GM12878 (cell line): ENCODE data around the gene RAD51B. TPM values are rescaled to one million over a fixed set of nuclear protein-coding genes. Genes with fewer than 3 reads are reported as not detected.

Experiments
- ATF2 ChIP-seq: IDR thresholded peaks from 2 replicates; pipeline ENCODE4 v1.6.1; 2012; ENCODE audit warnings: low read length, inconsistent platforms
- CHD1 ChIP-seq: IDR thresholded peaks from 2 replicates; pipeline ENCODE4 v1.6.1; 2012; ENCODE audit warnings: low read depth, low read length, improper control_type of control experiment
- DPF2 ChIP-seq: fragments of 450-650 bp; IDR thresholded peaks from 2 replicates; pipeline ENCODE4 v1.6.1; 2017; ENCODE audit warnings: mild to moderate bottlenecking
- GABPA ChIP-seq: IDR thresholded peaks from 2 replicates; pipeline ENCODE4 v1.6.1; 2014; ENCODE audit warnings: antibody characterized with exemption, low read depth, mild to moderate bottlenecking, inconsistent platforms
- HCFC1 ChIP-seq: fragments of 150-350 bp; IDR thresholded peaks from 2 replicates; pipeline ENCODE4 v1.6.1; 2014; ENCODE audit warnings: low read length
- HDAC6 ChIP-seq: fragments of 200-600 bp; sonication (generic); IDR thresholded peaks from one replicate; pipeline ENCODE4 v1.8.0; 2017; ENCODE audit warnings: antibody characterized with exemption; ENCODE audit not compliant: unreplicated experiment
- JUNB ChIP-seq: IDR thresholded peaks from 2 replicates; pipeline ENCODE4 v1.6.1; 2016; ENCODE audit warnings: antibody characterized with exemption, mild to moderate bottlenecking
- KAT2A ChIP-seq: conservative IDR thresholded peaks from 2 replicates; pipeline ENCODE4 v1.6.1; 2011; ENCODE audit warnings: low read depth, low read length; ENCODE audit not compliant: control insufficient read depth
- MEF2A ChIP-seq: IDR thresholded peaks from 2 replicates; pipeline ENCODE4 v1.6.1; 2011; ENCODE audit warnings: low read depth, mild to moderate bottlenecking, low read length, moderate library complexity; ENCODE audit not compliant: insufficient read depth
- MEF2B ChIP-seq: fragments of 450-650 bp; IDR thresholded peaks from 2 replicates; pipeline ENCODE4 v1.6.1; 2018; ENCODE audit warnings: mild to moderate bottlenecking, moderate library complexity; ENCODE audit not compliant: partially characterized antibody, poor library complexity, severe bottlenecking
- MLLT1 ChIP-seq: fragments of 450-650 bp; IDR thresholded peaks from 2 replicates; pipeline ENCODE4 v1.6.1; 2016; ENCODE audit warnings: mild to moderate bottlenecking
- NFIC ChIP-seq: IDR thresholded peaks from 2 replicates; pipeline ENCODE4 v1.6.1; 2012; ENCODE audit warnings: low read depth, mild to moderate bottlenecking, inconsistent platforms, low read length, moderate library complexity
- NRF1 ChIP-seq: conservative IDR thresholded peaks from 2 replicates; pipeline ENCODE4 v1.6.1; 2011; ENCODE audit warnings: mild to moderate bottlenecking, low read depth, low read length, improper control_type of control experiment
- RB1 ChIP-seq: fragments of 450-650 bp; formaldehyde crosslinking; IDR thresholded peaks from 2 replicates; pipeline ENCODE4 v1.6.1; 2017; ENCODE audit warnings: mild to moderate bottlenecking, borderline replicate concordance
- SIN3A ChIP-seq: IDR thresholded peaks from 2 replicates; pipeline ENCODE4 v1.6.1; 2012; ENCODE audit warnings: low read depth, low read length, improper control_type of control experiment
- SIX5 ChIP-seq: IDR thresholded peaks from 2 replicates; pipeline ENCODE4 v1.6.1; 2011; ENCODE audit warnings: mild to moderate bottlenecking, low read depth, low read length, moderate library complexity; ENCODE audit not compliant: severe bottlenecking
- SMC3 ChIP-seq: IDR thresholded peaks from 2 replicates; pipeline ENCODE4 v1.6.1; 2011; ENCODE audit warnings: low read length, improper control_type of control experiment, borderline replicate concordance
- SP1 ChIP-seq: IDR thresholded peaks from one replicate; pipeline ENCODE4 v1.6.1; 2011; ENCODE audit warnings: low read depth, low read length
- SUPT20H ChIP-seq: IDR thresholded peaks from 2 replicates; pipeline ENCODE4 v1.6.1; 2011; ENCODE audit warnings: low read depth, mild to moderate bottlenecking, low read length, moderate library complexity, borderline replicate concordance; ENCODE audit not compliant: control insufficient read depth
- polyA plus RNA-seq, 11 experiments: library from polyadenylated mRNA; depleted of rRNA in 4 of 11; unstranded in 6 of 11; stranded (reverse) in 5 of 11; fragments of >200 nt; fragmentation: Nextera tagmentation in 4 of 11; fragmentation: Illumina TruSeq in 1 of 11; extraction: Ambion mirVana in 4 of 11; extraction: Trizol in 1 of 11; gene quantifications; 1 replicate in 1 of 11; 2 replicates in 10 of 11; pipeline versions ENCODE4 v1.2.1 to v1.2.3, GENCODE V29; 2011 to 2016; ENCODE audit warnings: inconsistent platforms in 2 of 11, missing spikeins in 2 of 11, low read depth in 1 of 11
- total RNA-seq, 4 experiments: library from RNA; depleted of rRNA in 3 of 4; stranded (reverse); fragments of >200 nt in 3 of 4; fragmentation: Illumina TruSeq in 1 of 4; extraction: Trizol in 1 of 4; gene quantifications; 2 replicates each; pipeline versions ENCODE4 v1.2.1 to v1.2.3, GENCODE V29; 2013 to 2021
- TF ChIP-seq, protein P1 (sequence below): IDR thresholded peaks from 2 replicates; pipeline ENCODE4 v1.6.1; 2011; ENCODE audit warnings: low read depth, mild to moderate bottlenecking, low read length, moderate library complexity, borderline replicate concordance; ENCODE audit errors: extremely low read depth
- TF ChIP-seq, protein P2 (sequence below): fragments of 450-650 bp; formaldehyde crosslinking; IDR thresholded peaks from 2 replicates; pipeline ENCODE4 v1.4.0; 2020; ENCODE audit warnings: mild to moderate bottlenecking, moderate library complexity

RAD51B gene
- total and polyA plus RNA-seq, 10 of the 15 experiments (the other 5 are each of a cell fraction or from before 2014, with no cell fraction given), result 9.8 to 26.8 (median 21.3) TPM

GRCh38 chr14:68513838-68514607, 694.4 kb downstream of the RAD51B start (continued):
- TF ChIP-seq NFIC (no peak; the same call in 1 of the 2 replicates), SIX5 (no peak), CHD1 (no peak), DPF2 (no peak), SUPT20H (no peak), NRF1 (no peak), SP1 (peak; percentile 10), SIN3A (no peak), GABPA (no peak), ATF2 (peak; percentile 54; the same call in 1 of the 2 replicates), HCFC1 (no peak), MLLT1 (peak; percentile 19; the same call in 1 of the 2 replicates), HDAC6 (no peak), JUNB (no peak), RB1 (no peak), MEF2A (0 out of 2 replicates have a peak, but pooled peaks have one; percentile 49), MEF2B (peak; percentile 20), SMC3 (no peak), KAT2A (no peak)
- TF ChIP-seq, protein P1, sequence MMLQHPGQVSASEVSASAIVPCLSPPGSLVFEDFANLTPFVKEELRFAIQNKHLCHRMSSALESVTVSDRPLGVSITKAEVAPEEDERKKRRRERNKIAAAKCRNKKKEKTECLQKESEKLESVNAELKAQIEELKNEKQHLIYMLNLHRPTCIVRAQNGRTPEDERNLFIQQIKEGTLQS, result no peak
- TF ChIP-seq, protein P2, sequence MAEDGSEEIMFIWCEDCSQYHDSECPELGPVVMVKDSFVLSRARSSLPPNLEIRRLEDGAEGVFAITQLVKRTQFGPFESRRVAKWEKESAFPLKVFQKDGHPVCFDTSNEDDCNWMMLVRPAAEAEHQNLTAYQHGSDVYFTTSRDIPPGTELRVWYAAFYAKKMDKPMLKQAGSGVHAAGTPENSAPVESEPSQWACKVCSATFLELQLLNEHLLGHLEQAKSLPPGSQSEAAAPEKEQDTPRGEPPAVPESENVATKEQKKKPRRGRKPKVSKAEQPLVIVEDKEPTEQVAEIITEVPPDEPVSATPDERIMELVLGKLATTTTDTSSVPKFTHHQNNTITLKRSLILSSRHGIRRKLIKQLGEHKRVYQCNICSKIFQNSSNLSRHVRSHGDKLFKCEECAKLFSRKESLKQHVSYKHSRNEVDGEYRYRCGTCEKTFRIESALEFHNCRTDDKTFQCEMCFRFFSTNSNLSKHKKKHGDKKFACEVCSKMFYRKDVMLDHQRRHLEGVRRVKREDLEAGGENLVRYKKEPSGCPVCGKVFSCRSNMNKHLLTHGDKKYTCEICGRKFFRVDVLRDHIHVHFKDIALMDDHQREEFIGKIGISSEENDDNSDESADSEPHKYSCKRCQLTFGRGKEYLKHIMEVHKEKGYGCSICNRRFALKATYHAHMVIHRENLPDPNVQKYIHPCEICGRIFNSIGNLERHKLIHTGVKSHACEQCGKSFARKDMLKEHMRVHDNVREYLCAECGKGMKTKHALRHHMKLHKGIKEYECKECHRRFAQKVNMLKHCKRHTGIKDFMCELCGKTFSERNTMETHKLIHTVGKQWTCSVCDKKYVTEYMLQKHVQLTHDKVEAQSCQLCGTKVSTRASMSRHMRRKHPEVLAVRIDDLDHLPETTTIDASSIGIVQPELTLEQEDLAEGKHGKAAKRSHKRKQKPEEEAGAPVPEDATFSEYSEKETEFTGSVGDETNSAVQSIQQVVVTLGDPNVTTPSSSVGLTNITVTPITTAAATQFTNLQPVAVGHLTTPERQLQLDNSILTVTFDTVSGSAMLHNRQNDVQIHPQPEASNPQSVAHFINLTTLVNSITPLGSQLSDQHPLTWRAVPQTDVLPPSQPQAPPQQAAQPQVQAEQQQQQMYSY (CRISPR knock-in tag), result no peak
